GM12874 (cell line): ENCODE measurements around the gene ISG15.
A peak's percentile ranks its signal among the peaks of the same experiment; 100 is the strongest.

Source experiments
- CTCF ChIP-seq: IDR thresholded peaks from 2 replicates; pipeline ENCODE4 v1.5.1; 2011; ENCODE audit warnings: low read depth, mild to moderate bottlenecking, control low read depth, low read length, moderate library complexity; ENCODE audit not compliant: insufficient read depth

The ISG15 gene

DNA sequence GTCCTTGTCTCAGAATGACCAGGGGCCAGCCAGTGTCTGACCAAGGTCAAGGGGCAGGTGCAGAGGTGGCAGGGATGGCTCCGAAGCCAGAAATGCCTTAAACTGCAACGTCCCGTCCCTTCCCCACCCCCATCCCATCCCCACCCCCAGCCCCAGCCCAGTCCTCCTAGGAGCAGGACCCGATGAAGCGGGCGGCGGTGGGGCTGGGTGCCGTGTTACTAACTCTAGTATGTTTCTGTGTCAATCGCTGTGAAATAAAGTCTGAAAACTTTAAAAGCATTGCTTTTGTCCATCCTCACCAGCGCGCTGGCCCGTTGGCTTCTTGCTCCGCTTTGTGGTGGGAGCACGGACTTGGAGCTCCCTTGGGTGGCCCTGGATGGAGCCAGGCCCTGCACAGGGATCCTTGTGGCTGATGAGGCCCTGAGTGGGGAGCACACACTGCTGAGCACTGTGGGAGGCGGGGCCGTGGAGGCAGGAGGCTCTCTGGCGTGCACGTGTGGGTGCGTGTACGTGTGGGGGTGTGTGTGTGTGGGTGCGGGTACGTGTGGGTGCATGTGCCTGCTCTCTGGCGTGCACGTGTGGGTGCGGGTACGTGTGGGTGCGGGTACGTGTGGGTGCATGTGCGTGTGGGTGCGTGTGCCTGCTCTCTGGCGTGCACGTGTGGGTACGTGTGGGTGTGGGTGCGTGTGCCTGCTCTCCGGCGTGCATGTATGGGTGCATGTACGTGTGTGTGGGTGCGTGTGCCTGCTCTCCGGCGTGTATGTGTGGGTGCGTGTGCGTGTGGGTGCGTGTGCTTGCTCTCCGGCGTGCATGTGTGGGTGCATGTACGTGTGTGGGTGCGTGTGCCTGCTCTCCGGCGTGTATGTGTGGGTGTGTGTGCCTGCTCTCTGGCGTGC lies 42.8 kb downstream of the ISG15 start:
- no peak for TF ChIP-seq CTCF

GRCh38 chr1:1058088-1058905 lies 45.0 kb downstream of the ISG15 start:
- no peak for TF ChIP-seq CTCF

GRCh38 chr1:1058921-1059493 lies 45.7 kb downstream of the ISG15 start:
- peak; percentile 48 for TF ChIP-seq CTCF

- no peak for TF ChIP-seq CTCF
Measured at GRCh38 chr1:1059494-1060280, 46.4 kb downstream of the ISG15 start.

- no peak for TF ChIP-seq CTCF
Measured at GRCh38 chr1:1060281-1061000, 47.1 kb downstream of the ISG15 start.

- no peak for TF ChIP-seq CTCF
Measured at GRCh38 chr1:1061682-1062345, 48.5 kb downstream of the ISG15 start.
